B cell (primary cell): Measurements from ENCODE around the gene CARD10. TPM values are rescaled to one million over a fixed set of nuclear protein-coding genes. Genes with fewer than 3 reads are reported as not detected.

Source experiments
- ATAC-seq: fragments of 200-7000 bp; cut with Tn5 transposase; one replicate; pipeline ENCODE4 v1.10.0; 2021; ENCODE audit warnings: low read depth, mild to moderate bottlenecking, moderate number of reproducible peaks, moderate library complexity
- CTCF ChIA-PET: fragments of 350-600 bp; sonication (Branson Sonifier 250); formaldehyde crosslinking; loops from one replicate; lab custom pipeline; 2021; ENCODE audit warnings: antibody characterized with exemption, inconsistent platforms; lab: Charles Lee
- POLR2A ChIA-PET: fragments of 350-600 bp; sonication (Branson Sonifier 250); formaldehyde crosslinking; loops from one replicate; lab custom pipeline; 2021; ENCODE audit warnings: antibody characterized with exemption; lab: Charles Lee
- DNase-seq: peaks from one replicate; pipeline ENCODE4 v3.0.0; 2013
- H2AFZ ChIP-seq: 2 replicates; pipeline ENCODE4 v1.6.1; 2012; ENCODE audit warnings: mild to moderate bottlenecking, low read depth, low read length; ENCODE audit not compliant: insufficient read depth, poor library complexity, severe bottlenecking
- H3K27ac ChIP-seq, 2 donors: 1 replicate in 1 of 2; 2 replicates in 1 of 2; pipeline ENCODE4 v1.5.1; 2012 to 2013; ENCODE audit warnings: low read length in 2 of 2, mild to moderate bottlenecking in 2 of 2, moderate library complexity in 1 of 2
- H3K27me3 ChIP-seq, 4 experiments: fragments of 200-600 bp in 1 of 4; sonication (generic) in 1 of 4; replicated peaks in 1 of 4; 1 replicate in 2 of 4; 2 replicates in 2 of 4; pipeline versions ENCODE4 v1.6.1 to v1.7.0; 2013 to 2016; ENCODE audit warnings: low read length in 3 of 4, mild to moderate bottlenecking in 2 of 4, mixed read lengths in 1 of 4, moderate library complexity in 1 of 4; ENCODE audit not compliant: insufficient read depth in 4 of 4, control insufficient read depth in 3 of 4; ENCODE audit errors: control extremely low read depth in 1 of 4
- H3K36me3 ChIP-seq, 2 experiments: replicated peaks in 1 of 2; 1 replicate in 1 of 2; 2 replicates in 1 of 2; pipeline versions ENCODE4 v1.6.1 to v1.7.1; 2013; ENCODE audit warnings: low read length in 1 of 2; ENCODE audit not compliant: insufficient read depth in 2 of 2, control insufficient read depth in 1 of 2; ENCODE audit errors: control extremely low read depth in 1 of 2, extremely low read depth in 1 of 2
- H3K4me1 ChIP-seq, 2 donors: fragments of 200-600 bp in 1 of 2; sonication (generic) in 1 of 2; 1 replicate in 1 of 2; 2 replicates in 1 of 2; pipeline versions ENCODE4 v1.5.1 to v1.6.1; 2013 to 2017; ENCODE audit warnings: low read length in 2 of 2; ENCODE audit not compliant: control insufficient read depth in 2 of 2, insufficient read depth in 2 of 2
- H3K4me2 ChIP-seq: replicated peaks from 2 replicates; pipeline ENCODE3; 2012; ENCODE audit warnings: mild to moderate bottlenecking, low read depth, low read length; ENCODE audit not compliant: poor library complexity, severe bottlenecking
- H3K4me3 ChIP-seq, 5 experiments: fragments of 200-600 bp in 1 of 5; sonication (generic) in 1 of 5; 1 replicate in 3 of 5; 2 replicates in 2 of 5; pipeline versions ENCODE4 v1.5.1 to v1.7.0; 2011 to 2016; ENCODE audit warnings: low read length in 4 of 5, mild to moderate bottlenecking in 4 of 5, low read depth in 2 of 5, control low read depth in 1 of 5, moderate library complexity in 1 of 5; ENCODE audit not compliant: insufficient read depth in 1 of 5; ENCODE audit errors: control extremely low read depth in 1 of 5, extremely low read depth in 1 of 5
- H3K79me2 ChIP-seq: fragments of 200-600 bp; sonication (generic); one replicate; pipeline ENCODE4 v1.6.0; 2016; ENCODE audit warnings: low read length; ENCODE audit not compliant: control insufficient read depth, insufficient read depth
- H3K9ac ChIP-seq: fragments of 200-600 bp; sonication (generic); 2 replicates; pipeline ENCODE4 v1.6.1; 2017; ENCODE audit warnings: mild to moderate bottlenecking, low read length, moderate library complexity
- H3K9me3 ChIP-seq, 3 donors: one replicate each; pipeline versions ENCODE4 v1.6.1 to v1.7.1; 2013; ENCODE audit warnings: low read length in 2 of 3; ENCODE audit not compliant: control insufficient read depth in 2 of 3, insufficient read depth in 1 of 3; ENCODE audit errors: control extremely low read depth in 1 of 3
- H4K20me1 ChIP-seq: 2 replicates; pipeline ENCODE4 v1.6.0; 2012; ENCODE audit warnings: mild to moderate bottlenecking, low read length; ENCODE audit not compliant: insufficient read depth, control insufficient read depth, poor library complexity, severe bottlenecking
- H3K27ac Mint-ChIP-seq: one replicate; pipeline ENCODE4 v1.8.0; 2021; ENCODE audit warnings: mixed read lengths
- H3K27me3 Mint-ChIP-seq: one replicate; pipeline ENCODE4 v1.8.0; 2021; ENCODE audit warnings: mixed read lengths
- H3K4me1 Mint-ChIP-seq: one replicate; pipeline ENCODE4 v1.8.0; 2021; ENCODE audit warnings: mixed read lengths
- H3K4me3 Mint-ChIP-seq: one replicate; pipeline ENCODE4 v1.8.0; 2021; ENCODE audit warnings: mixed read lengths
- H3K9me3 Mint-ChIP-seq: one replicate; pipeline ENCODE4 v1.8.0; 2022; ENCODE audit warnings: mixed read lengths; ENCODE audit not compliant: insufficient read depth
- CTCF ChIP-seq: fragments of 200-600 bp; IDR thresholded peaks from one replicate; pipeline ENCODE4 v1.8.0; 2022; ENCODE audit warnings: antibody characterized with exemption, mild to moderate bottlenecking
- EZH2 ChIP-seq: IDR thresholded peaks from 2 replicates; pipeline ENCODE4 v1.6.1; 2012; ENCODE audit warnings: borderline replicate concordance, low read depth, mild to moderate bottlenecking, moderate library complexity, low read length; ENCODE audit not compliant: insufficient read depth, poor library complexity, severe bottlenecking
- WGBS: methylation state at CpG from one replicate; pipeline ENCODE4 v1.1.5; 2013; ENCODE audit warnings: missing lambda C conversion rate; ENCODE audit not compliant: insufficient coverage; 5-methylcytosine and 5-hydroxymethylcytosine counted together
- intact Hi-C: fragments of 100-400 bp; cut with micrococcal nuclease; formaldehyde crosslinking; loops from one replicate; pipeline ENCODE4 v1.10.0; 2022
- polyA plus RNA-seq: library from polyadenylated mRNA; depleted of rRNA; stranded (reverse); fragments of >200 nt; gene quantifications from 2 replicates; pipeline ENCODE4 v1.2.3, GENCODE V29; 2012
- total RNA-seq, 2 donors: library from RNA; stranded (reverse); fragments of 120-200 nt in 1 of 2; gene quantifications; 1 replicate in 1 of 2; 2 replicates in 1 of 2; pipeline versions ENCODE4 v1.2.3 to v1.2.4, GENCODE V29; 2013 to 2022

CARD10 gene
- total and polyA plus RNA-seq, 2 donors (not counting 1 experiment from before 2014, with no cell fraction given): not detected

GRCh38 chr22:37556710-37557109 is 37.5 kb upstream of the CARD10 start:
- no peak for TF ChIP-seq EZH2
- TF ChIP-seq CTCF: no peak
- CTCF ChIA-PET: interaction anchor here (2.1 to 3.6 kb wide), 2 partner anchors 10 to 36 kb away, joined by 6 to 30 read pairs; no protein-coding TSS in a partner anchor
- Histone ChIP-seq H3K36me3 (no peaks in the 10 kb centered on the region), H3K4me3 (no peak overlapping the region), H3K4me2 (no peak overlapping the region), H3K27me3 (peaks cover 0 to 53% (median 16%) of the 10 kb centered on the region in 4 experiments), H3K79me2 (no peaks in the 10 kb centered on the region), H2AFZ (no peak overlapping the region), H3K9me3 (peaks cover 0 to 9% (median 0%) of the 10 kb centered on the region in 3 donors), H3K9ac (no peak overlapping the region), H4K20me1 (no peaks in the 10 kb centered on the region), H3K27ac (no peak overlapping the region), H3K4me1 (peaks cover 12 to 14% of the 10 kb centered on the region in 2 donors)
- peaks cover 47% of the 10 kb centered on the region for H3K27me3 Mint-ChIP-seq
- ATAC-seq: no peak
- H3K9me3 Mint-ChIP-seq: no peaks in the 10 kb centered on the region
- no peak overlapping the region for H3K4me3 Mint-ChIP-seq
- no peak overlapping the region for H3K27ac Mint-ChIP-seq
- 6% methylated on average over 3 of the region's 5 CpGs for WGBS
- POLR2A ChIA-PET: interaction anchor here (0.5 kb wide), 1 partner anchor 891 kb away, joined by 3 read pairs; no protein-coding TSS in a partner anchor
- intact Hi-C loops: no loop called here
- H3K4me1 Mint-ChIP-seq: peaks cover 9% of the 10 kb centered on the region
- no peak for DNase-seq

- H4K20me1 ChIP-seq: no peaks in the 10 kb centered on the region
- peaks cover 4% of the 10 kb centered on the region for H3K4me1 Mint-ChIP-seq
- H3K4me3 Mint-ChIP-seq: no peak overlapping the region
- CTCF ChIA-PET: interaction anchor here (1.2 kb wide), 1 partner anchor 16 kb away, joined by 3 read pairs; no protein-coding TSS in a partner anchor
- H3K4me1 ChIP-seq: peaks cover 0 to 2% of the 10 kb centered on the region in 2 donors
- H3K9me3 Mint-ChIP-seq: no peaks in the 10 kb centered on the region
- no peak overlapping the region for H2AFZ ChIP-seq
- TF ChIP-seq CTCF (no peak), EZH2 (no peak)
- no peaks in the 10 kb centered on the region for H3K36me3 ChIP-seq
- no peak overlapping the region for H3K27ac ChIP-seq
- H3K4me3 ChIP-seq: no peak overlapping the region
- no peak for DNase-seq
- intact Hi-C loops: no loop called here
- no peak overlapping the region for H3K4me2 ChIP-seq
- H3K79me2 ChIP-seq: no peaks in the 10 kb centered on the region
- H3K27ac Mint-ChIP-seq: no peak overlapping the region
- peaks cover 0 to 47% (median 6%) of the 10 kb centered on the region in 4 experiments for H3K27me3 ChIP-seq
- H3K27me3 Mint-ChIP-seq: peaks cover 48% of the 10 kb centered on the region
- POLR2A ChIA-PET: no interaction called here
- no peaks in the 10 kb centered on the region for H3K9me3 ChIP-seq
- H3K9ac ChIP-seq: no peak overlapping the region
- ATAC-seq: no peak
These were observed 35.8 kb upstream of the CARD10 start for GRCh38 chr22:37555029-37555428.
